Subcutaneous abdominal adipose tissue (tissue), 5 donors: ENCODE measurements around the gene LDB2.

Source experiments
- H3K27ac ChIP-seq: one replicate; pipeline ENCODE4 v1.7.0; 2013; ENCODE audit warnings: low read depth, mild to moderate bottlenecking, inconsistent platforms, low read length, moderate library complexity
- H3K27me3 ChIP-seq, 5 donors: one replicate each; pipeline ENCODE4 v1.7.0; 2013; ENCODE audit warnings: low read length in 5 of 5, inconsistent platforms in 1 of 5; ENCODE audit not compliant: control insufficient read depth in 5 of 5, insufficient read depth in 4 of 5
- H3K36me3 ChIP-seq, 5 donors: one replicate each; pipeline ENCODE4 v1.7.0; 2013; ENCODE audit warnings: low read length in 5 of 5; ENCODE audit not compliant: control insufficient read depth in 5 of 5, insufficient read depth in 5 of 5
- H3K4me1 ChIP-seq, 5 donors: one replicate each; pipeline ENCODE4 v1.7.0; 2013; ENCODE audit warnings: low read length in 5 of 5, mild to moderate bottlenecking in 3 of 5, moderate library complexity in 1 of 5; ENCODE audit not compliant: control insufficient read depth in 5 of 5, insufficient read depth in 5 of 5
- H3K4me3 ChIP-seq, 5 donors: one replicate each; pipeline ENCODE4 v1.7.0; 2013; ENCODE audit warnings: low read length in 5 of 5, low read depth in 1 of 5
- H3K9ac ChIP-seq, 5 donors: one replicate each; pipeline ENCODE4 v1.7.0; 2013; ENCODE audit warnings: low read length in 5 of 5, mild to moderate bottlenecking in 4 of 5, moderate library complexity in 3 of 5
- H3K9me3 ChIP-seq, 5 donors: one replicate each; pipeline ENCODE4 v1.7.0; 2013; ENCODE audit warnings: low read length in 5 of 5; ENCODE audit not compliant: control insufficient read depth in 5 of 5
- donor health status: healthy.
- donor health status: healthy.
- donor health status: healthy.
- donor health status: healthy.
- donor health status: healthy.

LDB2 gene

DNA sequence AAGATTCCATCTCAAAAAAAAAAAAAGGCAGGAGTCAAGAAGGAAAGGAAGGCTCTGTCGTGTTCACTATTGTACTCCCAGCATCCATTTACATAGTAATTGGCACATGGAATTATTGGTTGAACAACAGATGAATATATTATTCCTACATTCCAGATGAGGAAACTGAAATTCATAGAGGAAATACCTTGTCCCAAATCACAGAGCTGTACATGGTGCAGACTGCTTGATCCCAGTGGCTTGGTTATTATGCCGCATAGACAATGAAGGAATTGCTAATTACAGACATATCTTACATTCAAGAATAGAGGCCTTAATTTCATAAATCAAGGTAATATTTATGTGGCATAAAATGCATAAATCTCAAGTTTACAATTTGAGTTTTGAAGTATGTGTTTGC is 63.6 kb downstream of the LDB2 start:
- no peaks in the 10 kb centered on the region for H3K27me3 ChIP-seq
- H3K4me3 ChIP-seq: no peak overlapping the region
- H3K4me1 ChIP-seq: peaks cover 0 to 9% (median 0%) of the 10 kb centered on the region in 5 donors
- no peak overlapping the region for H3K27ac ChIP-seq
- H3K36me3 ChIP-seq: no peaks in the 10 kb centered on the region
- no peak overlapping the region for H3K9ac ChIP-seq
- H3K9me3 ChIP-seq: no peaks in the 10 kb centered on the region

GRCh38 chr4:16833722-16834121 is 64.7 kb downstream of the LDB2 start:
- H3K4me1 ChIP-seq: peaks cover 0 to 10% (median 0%) of the 10 kb centered on the region in 5 donors
- H3K9ac ChIP-seq: no peak overlapping the region
- H3K4me3 ChIP-seq: no peak overlapping the region
- H3K9me3 ChIP-seq: no peaks in the 10 kb centered on the region
- H3K27me3 ChIP-seq: no peaks in the 10 kb centered on the region
- no peaks in the 10 kb centered on the region for H3K36me3 ChIP-seq
- no peak overlapping the region for H3K27ac ChIP-seq

DNA sequence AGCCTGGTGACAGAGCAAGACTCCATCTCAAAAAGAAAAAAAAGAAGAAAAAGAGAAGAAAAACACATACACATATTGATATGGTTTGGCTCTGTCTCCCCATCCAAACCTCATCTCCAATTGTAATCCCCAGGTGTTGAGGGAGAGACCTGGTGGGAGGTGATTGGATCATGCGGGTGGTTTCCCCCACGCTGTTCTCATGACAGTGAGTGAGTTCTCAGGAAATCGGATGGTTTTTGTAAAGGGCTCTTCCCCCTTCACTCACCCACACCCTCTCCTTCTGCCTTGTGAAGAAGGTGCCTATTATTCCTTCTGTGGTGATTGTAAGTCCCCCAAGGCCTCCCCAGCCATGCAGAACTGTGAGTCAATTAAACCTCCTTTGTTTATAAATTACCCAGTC is 68.4 kb downstream of the LDB2 start:
- Histone ChIP-seq H3K4me3 (no peak overlapping the region), H3K27me3 (no peaks in the 10 kb centered on the region), H3K4me1 (peaks cover 0 to 27% (median 3%) of the 10 kb centered on the region in 5 donors), H3K36me3 (no peaks in the 10 kb centered on the region), H3K27ac (no peak overlapping the region), H3K9me3 (no peaks in the 10 kb centered on the region), H3K9ac (no peak overlapping the region)

DNA sequence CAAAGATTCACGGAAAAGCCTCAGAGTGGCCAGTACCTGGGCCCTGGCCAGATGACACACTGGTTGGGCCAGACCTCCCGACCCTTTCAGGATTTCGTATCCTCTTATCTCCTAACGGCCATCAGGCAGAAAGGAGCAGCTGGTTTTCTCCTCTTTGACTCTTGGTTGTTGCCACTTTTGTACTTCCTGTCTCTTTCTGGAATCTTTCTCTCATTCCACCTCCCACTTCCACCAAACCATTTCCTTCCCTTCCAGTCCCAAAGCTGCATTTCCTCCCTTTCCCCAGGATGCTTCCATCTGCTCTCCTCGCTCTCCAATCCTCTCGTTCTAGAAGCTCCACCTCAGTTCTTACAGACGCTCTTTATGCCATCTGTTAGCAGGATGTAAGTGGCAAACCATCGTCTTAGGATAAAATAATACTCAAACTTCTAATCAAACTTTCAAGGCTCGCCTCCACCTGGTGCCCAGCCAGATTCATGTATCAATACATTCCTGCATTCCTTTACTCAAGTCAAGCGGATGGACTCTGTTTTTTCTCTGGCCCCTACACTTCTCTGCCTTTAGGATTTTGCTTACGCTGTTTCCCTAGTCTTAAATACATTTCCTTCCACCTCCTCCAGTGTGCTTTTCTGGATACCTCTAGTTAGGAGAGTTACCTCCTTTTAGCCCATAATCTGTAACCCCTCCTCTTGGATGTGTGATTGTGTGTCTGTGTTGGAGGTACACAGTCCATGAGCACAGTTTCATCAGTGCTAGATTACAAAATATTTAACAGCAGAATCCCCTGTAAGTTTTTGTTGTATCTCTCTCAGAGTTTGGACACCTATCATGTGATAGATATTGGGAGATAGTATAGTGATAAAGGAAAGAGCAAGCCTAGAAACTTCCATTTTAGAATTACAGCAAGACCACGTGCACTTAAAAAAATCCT is 70.4 kb downstream of the LDB2 start:
- Histone ChIP-seq H3K4me3 (no peak overlapping the region), H3K27ac (peak overlapping the region; percentile 42), H3K4me1 (peaks cover 0 to 27% (median 3%) of the 10 kb centered on the region in 5 donors), H3K9ac (no peak overlapping the region), H3K36me3 (no peaks in the 10 kb centered on the region), H3K27me3 (no peaks in the 10 kb centered on the region), H3K9me3 (no peaks in the 10 kb centered on the region)

DNA sequence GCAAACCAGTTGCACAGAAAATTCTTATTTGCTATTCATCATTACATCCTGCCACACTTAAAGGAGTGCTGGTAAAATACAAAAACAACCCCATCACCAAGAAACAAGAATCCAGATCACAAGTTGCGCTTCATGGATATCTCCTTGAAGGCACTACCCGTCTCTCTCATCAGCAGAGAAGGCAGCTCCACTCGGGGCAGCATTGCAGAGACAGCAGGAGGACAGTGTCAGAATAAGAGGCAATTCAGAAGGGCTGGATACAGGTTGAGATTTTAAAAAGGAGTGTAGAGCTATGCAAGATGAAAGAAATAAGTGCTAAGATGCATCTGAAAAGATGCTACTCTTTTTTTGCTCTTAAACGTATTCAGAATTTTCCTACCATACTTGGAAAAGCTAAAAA is 71.4 kb downstream of the LDB2 start:
- H3K9ac ChIP-seq: no peak overlapping the region

GRCh38 chr4:16826406-16826910 is 72.0 kb downstream of the LDB2 start:
- H3K9ac ChIP-seq: no peak overlapping the region
- H3K9me3 ChIP-seq: no peaks in the 10 kb centered on the region
- peak overlapping the region; percentile 42 for H3K27ac ChIP-seq
- H3K4me1 ChIP-seq: peaks cover 0 to 27% (median 3%) of the 10 kb centered on the region in 5 donors
- no peaks in the 10 kb centered on the region for H3K27me3 ChIP-seq
- H3K36me3 ChIP-seq: no peaks in the 10 kb centered on the region
- H3K4me3 ChIP-seq: no peak overlapping the region

More for the DNA sequence above, 71.4 kb downstream of the LDB2 start:
- Histone ChIP-seq H3K9me3 (no peaks in the 10 kb centered on the region), H3K36me3 (no peaks in the 10 kb centered on the region), H3K27me3 (no peaks in the 10 kb centered on the region), H3K4me3 (no peak overlapping the region), H3K4me1 (peaks cover 0 to 27% (median 3%) of the 10 kb centered on the region in 5 donors), H3K27ac (peak overlapping the region; percentile 42)

- H3K27me3 ChIP-seq: no peaks in the 10 kb centered on the region
- H3K4me3 ChIP-seq: no peak overlapping the region
- no peak overlapping the region for H3K9ac ChIP-seq
- H3K36me3 ChIP-seq: no peaks in the 10 kb centered on the region
- H3K27ac ChIP-seq: no peak overlapping the region
- H3K9me3 ChIP-seq: no peaks in the 10 kb centered on the region
- H3K4me1 ChIP-seq: peaks cover 0 to 33% (median 6%) of the 10 kb centered on the region in 5 donors
Measured at GRCh38 chr4:16824278-16824806, 74.1 kb downstream of the LDB2 start.

DNA sequence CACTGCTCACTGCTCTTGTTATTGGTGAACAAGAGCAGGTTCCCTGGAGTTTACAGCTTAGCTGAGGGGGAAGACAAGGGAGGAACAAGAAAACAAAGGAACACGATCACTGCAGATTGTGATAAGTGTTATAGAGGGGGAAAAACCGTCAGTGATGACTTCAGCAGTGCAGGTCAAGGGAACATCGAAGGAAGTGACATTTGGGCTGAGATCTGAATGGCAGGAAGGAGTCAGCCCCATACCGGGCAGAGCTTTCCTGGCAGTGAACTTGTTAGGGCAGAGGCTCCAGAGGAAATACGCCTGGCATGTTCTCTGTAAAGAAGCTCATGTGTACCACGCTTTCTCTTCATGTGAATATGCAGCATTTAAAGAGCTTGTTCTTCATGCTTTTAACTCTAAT is 78.1 kb downstream of the LDB2 start:
- H3K9ac ChIP-seq: no peak overlapping the region
- no peaks in the 10 kb centered on the region for H3K27me3 ChIP-seq
- H3K27ac ChIP-seq: peak overlapping the region; percentile 24
- peaks cover 0 to 18% (median 7%) of the 10 kb centered on the region in 5 donors for H3K4me1 ChIP-seq
- no peak overlapping the region for H3K4me3 ChIP-seq
- no peaks in the 10 kb centered on the region for H3K9me3 ChIP-seq
- H3K36me3 ChIP-seq: no peaks in the 10 kb centered on the region

DNA sequence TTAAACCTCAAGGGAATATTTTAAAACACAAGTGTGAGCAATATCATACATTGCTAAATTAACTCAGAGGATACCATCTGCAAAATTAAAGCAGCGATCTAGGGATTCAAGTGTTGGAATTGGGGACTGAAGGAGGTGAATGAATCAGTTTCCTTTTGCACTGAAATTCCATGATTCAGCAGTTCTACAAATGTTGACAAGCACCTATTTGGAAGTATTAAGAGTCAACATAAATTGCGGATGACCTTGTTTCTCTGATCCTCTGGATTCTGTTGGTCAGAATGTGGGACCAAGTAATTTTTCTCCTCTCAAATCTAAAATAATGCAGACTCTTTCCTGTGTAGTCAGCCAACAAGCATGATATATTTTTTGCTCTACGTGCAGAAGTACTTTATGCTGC is 78.8 kb downstream of the LDB2 start:
- Histone ChIP-seq H3K27me3 (no peaks in the 10 kb centered on the region), H3K4me3 (no peak overlapping the region), H3K36me3 (no peaks in the 10 kb centered on the region), H3K4me1 (peaks cover 0 to 18% (median 7%) of the 10 kb centered on the region in 5 donors), H3K27ac (peak overlapping the region; percentile 24), H3K9ac (no peak overlapping the region), H3K9me3 (no peaks in the 10 kb centered on the region)

DNA sequence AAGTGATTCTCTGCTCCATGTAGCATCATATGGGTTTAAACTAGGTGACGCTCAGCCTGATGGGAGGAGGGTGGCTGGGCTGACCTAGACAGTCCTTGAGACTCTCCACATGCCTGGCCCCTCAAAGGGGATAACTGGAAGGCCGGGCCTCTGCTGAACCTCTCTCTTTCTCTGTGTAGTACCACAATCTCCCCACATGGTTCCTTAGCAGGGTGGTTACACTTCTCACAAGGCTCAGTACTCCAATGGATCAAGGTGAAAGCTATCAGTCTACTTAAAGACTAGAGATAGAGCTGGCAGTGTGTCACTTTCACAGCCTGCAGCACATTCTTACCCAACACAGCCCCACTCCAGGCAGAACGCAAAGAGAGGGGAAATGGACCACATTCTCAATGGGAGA is 80.4 kb downstream of the LDB2 start:
- Histone ChIP-seq H3K27ac (peak overlapping the region; percentile 60), H3K36me3 (peaks cover 0 to 3% (median 0%) of the 10 kb centered on the region in 5 donors), H3K4me1 (peaks cover 0 to 18% (median 7%) of the 10 kb centered on the region in 5 donors), H3K9ac (no peak overlapping the region), H3K9me3 (no peaks in the 10 kb centered on the region), H3K4me3 (no peak overlapping the region), H3K27me3 (no peaks in the 10 kb centered on the region)
